Neutrophil (primary cell): Measurements from ENCODE around the gene ATF6.

Source experiments
- H3K27ac ChIP-seq: fragments of 200-600 bp; sonication (generic); 2 replicates; pipeline ENCODE4 v1.5.1; 2016; ENCODE audit warnings: mild to moderate bottlenecking, moderate library complexity
- H3K27me3 ChIP-seq: fragments of 200-600 bp; sonication (generic); 2 replicates; pipeline ENCODE4 v1.6.0; 2016; ENCODE audit warnings: mild to moderate bottlenecking
- H3K36me3 ChIP-seq: fragments of 200-600 bp; sonication (generic); 2 replicates; pipeline ENCODE4 v1.5.1; 2017
- H3K4me1 ChIP-seq, 2 experiments: fragments of 200-600 bp in 1 of 2; sonication (generic) in 1 of 2; 1 replicate in 1 of 2; 2 replicates in 1 of 2; pipeline versions ENCODE4 v1.5.1 to v1.6.1; 2013 to 2016; ENCODE audit warnings: low read depth in 1 of 2, low read length in 1 of 2, mild to moderate bottlenecking in 1 of 2, moderate library complexity in 1 of 2; ENCODE audit not compliant: control insufficient read depth in 1 of 2, insufficient read depth in 1 of 2
- H3K4me3 ChIP-seq, 2 experiments: fragments of 200-600 bp in 1 of 2; sonication (generic) in 1 of 2; 1 replicate in 1 of 2; 2 replicates in 1 of 2; pipeline ENCODE4 v1.5.1; 2013 to 2016; ENCODE audit warnings: low read depth in 1 of 2, low read length in 1 of 2, mild to moderate bottlenecking in 1 of 2, moderate library complexity in 1 of 2
- H3K9me3 ChIP-seq: fragments of 200-600 bp; sonication (generic); 2 replicates; pipeline ENCODE4 v1.5.1; 2016
- CTCF ChIP-seq: fragments of 200-600 bp; sonication (generic); IDR thresholded peaks from 2 replicates; pipeline ENCODE4 v1.5.1; 2016; ENCODE audit warnings: antibody characterized with exemption

Gene ATF6

GRCh38 chr1:161970036-161970435, 203.9 kb downstream of the ATF6 start:
- no peaks in the 10 kb centered on the region for H3K27me3 ChIP-seq
- H3K9me3 ChIP-seq: no peaks in the 10 kb centered on the region
- no peak overlapping the region for H3K27ac ChIP-seq
- H3K4me3 ChIP-seq: no peak overlapping the region
- TF ChIP-seq CTCF: no peak
- peaks cover 15% of the 10 kb centered on the region for H3K36me3 ChIP-seq
- peaks cover 0 to 4% of the 10 kb centered on the region in 2 experiments for H3K4me1 ChIP-seq

GRCh38 chr1:161970633-161971032, 204.5 kb downstream of the ATF6 start:
- Histone ChIP-seq H3K4me1 (peaks cover 2 to 9% of the 10 kb centered on the region in 2 experiments), H3K36me3 (peaks cover 15% of the 10 kb centered on the region), H3K27ac (no peak overlapping the region), H3K4me3 (no peak overlapping the region), H3K27me3 (no peaks in the 10 kb centered on the region), H3K9me3 (no peaks in the 10 kb centered on the region)
- no peak for TF ChIP-seq CTCF

GRCh38 chr1:161972828-161973227, 206.7 kb downstream of the ATF6 start:
- no peak overlapping the region for H3K27ac ChIP-seq
- TF ChIP-seq CTCF: no peak
- peaks cover 1% of the 10 kb centered on the region for H3K36me3 ChIP-seq
- no peaks in the 10 kb centered on the region for H3K9me3 ChIP-seq
- no peak overlapping the region for H3K4me3 ChIP-seq
- no peaks in the 10 kb centered on the region for H3K27me3 ChIP-seq
- H3K4me1 ChIP-seq: peaks cover 8 to 13% of the 10 kb centered on the region in 2 experiments

GRCh38 chr1:161973924-161974845, 208.1 kb downstream of the ATF6 start:
- Histone ChIP-seq H3K4me1 (peaks cover 8 to 13% of the 10 kb centered on the region in 2 experiments), H3K9me3 (no peaks in the 10 kb centered on the region), H3K4me3 (no peak overlapping the region), H3K36me3 (no peaks in the 10 kb centered on the region), H3K27me3 (no peaks in the 10 kb centered on the region), H3K27ac (no peak overlapping the region)
- TF ChIP-seq CTCF: no peak

- Histone ChIP-seq H3K9me3 (no peaks in the 10 kb centered on the region), H3K27ac (no peak overlapping the region), H3K4me3 (no peak overlapping the region), H3K27me3 (no peaks in the 10 kb centered on the region), H3K4me1 (peaks cover 8 to 9% of the 10 kb centered on the region in 2 experiments), H3K36me3 (no peaks in the 10 kb centered on the region)
- TF ChIP-seq CTCF: no peak
Observed at GRCh38 chr1:161978011-161978790, 212.1 kb downstream of the ATF6 start.
